ENCODE measurements around the gene SIAE. TPM values are rescaled to one million over a fixed set of nuclear protein-coding genes. Genes with fewer than 3 reads are reported as not detected.
A peak's percentile ranks its signal among the peaks of the same experiment; 100 is the strongest.

SIAE gene
- total RNA-seq, 1 donor from 2014 or later: 83.1 TPM

DNA sequence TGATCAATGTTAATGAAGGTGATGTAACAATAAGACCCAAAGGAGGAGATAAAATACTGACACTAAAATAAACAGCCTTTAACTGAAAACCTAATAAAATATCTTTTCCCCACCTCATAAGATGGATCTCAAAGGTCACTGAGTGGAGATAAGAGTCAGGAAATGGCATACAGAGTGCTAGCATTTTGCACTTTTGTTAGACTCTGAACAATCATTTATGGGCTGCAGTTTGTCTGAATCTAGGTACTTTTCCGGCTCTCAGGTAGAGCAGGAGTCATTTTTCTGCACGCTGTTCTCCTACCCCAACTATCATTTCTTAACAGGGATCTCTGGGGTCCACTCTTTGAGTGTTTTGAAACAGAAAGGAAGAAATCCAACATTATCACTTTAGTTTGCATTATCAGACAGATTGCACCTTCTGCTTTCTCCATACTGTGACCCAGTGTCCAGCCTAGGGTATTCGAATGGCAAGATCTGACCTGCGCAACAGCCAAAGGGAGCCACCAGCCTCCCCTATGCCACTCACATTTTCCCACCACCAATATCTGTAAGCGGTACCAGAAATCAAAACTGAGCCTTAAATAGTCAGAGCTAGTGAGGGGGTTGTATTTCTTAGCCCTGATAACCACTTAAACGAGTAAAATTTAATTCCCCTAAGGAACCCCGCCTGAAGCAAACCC, 863 bp downstream of the SIAE start:
- intact Hi-C loops (cut with DNase I): no loop called here
- ATAC-seq: no peak

DNA sequence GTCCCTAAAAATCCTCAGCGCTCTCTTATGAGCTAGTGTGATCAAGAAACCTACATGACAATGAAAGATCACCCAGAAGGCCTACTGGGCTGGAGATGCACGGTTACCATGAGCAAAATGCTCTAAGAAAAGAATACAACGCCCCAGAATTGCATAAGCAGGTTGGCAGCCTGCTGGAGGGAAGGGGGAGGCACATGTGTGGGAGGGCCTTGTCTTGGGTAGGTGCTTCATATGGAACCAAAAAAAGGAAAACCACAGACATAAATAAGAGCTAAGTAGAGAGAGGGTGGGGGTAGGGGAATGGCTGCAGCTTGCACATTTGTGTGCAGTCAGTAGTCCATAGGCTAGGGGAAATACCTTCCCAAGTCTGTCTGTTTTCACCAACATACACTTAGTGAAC, 2.8 kb downstream of the SIAE start:
- DNase-seq (ENCODE audit: missing footprints) (no peak), ATAC-seq (no peak)
- intact Hi-C loops (cut with DNase I): no loop called here

More for the DNA sequence above, 863 bp downstream of the SIAE start:
- DNase-seq (ENCODE audit: missing footprints): no peak

DNA sequence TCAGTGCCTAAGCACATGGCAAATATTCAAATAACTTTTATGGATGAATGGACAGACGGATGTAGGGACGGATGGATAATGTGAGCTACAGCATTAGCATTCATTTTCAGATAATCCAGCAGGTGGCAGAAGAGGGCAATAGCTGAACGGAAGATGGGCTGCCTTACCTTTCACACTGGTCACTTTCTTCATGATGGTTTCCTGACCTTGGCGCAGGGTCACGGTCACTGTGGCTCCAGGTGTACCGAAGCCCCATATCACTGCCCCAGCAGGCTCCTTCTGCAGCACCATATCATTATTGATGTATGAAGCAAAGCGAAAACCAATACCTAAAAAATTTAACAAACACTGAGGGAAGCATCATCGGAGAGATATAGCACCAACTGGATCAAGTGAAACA, 4.3 kb downstream of the SIAE start:
- ATAC-seq: no peak
- intact Hi-C loops (cut with DNase I): loop anchor here (1.0 kb wide), 2 partner anchors 94 to 168 kb away; no protein-coding TSS in a partner anchor
- DNase-seq (ENCODE audit: missing footprints): no peak

DNA sequence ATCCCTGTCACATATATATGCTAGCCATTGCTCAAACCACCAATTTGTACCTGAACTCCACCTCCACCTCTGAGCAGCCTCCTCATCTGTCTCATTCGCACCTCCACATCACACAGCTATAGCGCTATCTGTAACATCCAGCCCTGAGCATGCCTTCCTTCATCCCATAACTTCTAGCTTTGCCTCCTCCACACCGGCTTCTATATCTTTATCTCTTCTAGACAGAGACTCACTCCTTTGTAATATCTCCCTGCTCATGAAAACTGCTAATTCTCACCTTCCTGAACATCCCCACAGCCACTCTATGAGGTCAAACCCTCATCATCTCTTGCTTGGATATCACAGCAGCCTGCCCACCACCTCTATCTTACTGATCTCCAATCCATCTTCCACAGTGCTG, 5.9 kb downstream of the SIAE start:
- ATAC-seq (no peak), DNase-seq (ENCODE audit: missing footprints) (no peak)
- intact Hi-C loops (cut with DNase I): no loop called here

DNA sequence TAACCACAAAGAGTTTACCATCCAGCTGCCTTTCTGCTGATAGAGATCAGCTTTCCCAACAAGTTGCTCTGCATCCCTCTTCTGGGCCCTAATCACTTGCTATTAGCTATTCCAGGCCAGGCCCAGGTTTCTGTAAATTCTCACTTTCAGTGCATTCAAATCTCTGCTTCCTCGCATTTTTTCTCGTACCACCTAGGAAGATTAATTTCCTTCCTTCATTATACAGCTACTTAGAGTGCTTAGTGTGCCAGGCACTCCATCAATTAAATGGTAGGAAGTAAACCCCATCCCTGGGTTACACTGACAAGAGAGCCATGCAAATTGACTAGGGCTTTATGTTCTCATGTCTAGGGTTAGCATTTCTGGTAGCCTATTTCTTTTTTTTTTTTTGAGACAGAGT, 9.7 kb downstream of the SIAE start:
- intact Hi-C loops (cut with DNase I): no loop called here
- no peak for ATAC-seq
- DNase-seq (ENCODE audit: missing footprints): no peak

GRCh38 chr11:124662106-124662505, 11.4 kb downstream of the SIAE start:
- intact Hi-C loops (cut with DNase I): no loop called here
- ATAC-seq (no peak), DNase-seq (ENCODE audit: missing footprints) (no peak)

DNA sequence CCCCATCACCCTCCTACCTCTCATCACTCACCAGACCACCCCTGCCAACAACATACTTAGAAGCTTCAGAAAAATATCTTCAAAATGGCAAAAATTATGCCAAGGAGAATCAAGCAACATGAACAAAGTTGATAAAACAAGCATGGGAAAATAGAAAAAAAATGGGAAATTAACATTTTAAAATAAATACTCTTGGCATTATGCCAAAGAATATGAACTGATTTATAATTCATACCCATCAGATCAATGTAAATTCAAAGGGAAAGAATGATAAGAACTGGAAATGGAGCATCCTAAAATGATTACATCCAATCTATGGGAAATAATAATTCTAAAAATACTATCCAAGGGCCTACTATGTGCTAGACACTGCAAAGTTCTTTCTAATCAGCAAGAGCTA, 12.0 kb downstream of the SIAE start:
- intact Hi-C loops (cut with DNase I): no loop called here
- ATAC-seq (no peak), DNase-seq (ENCODE audit: missing footprints) (no peak)

DNA sequence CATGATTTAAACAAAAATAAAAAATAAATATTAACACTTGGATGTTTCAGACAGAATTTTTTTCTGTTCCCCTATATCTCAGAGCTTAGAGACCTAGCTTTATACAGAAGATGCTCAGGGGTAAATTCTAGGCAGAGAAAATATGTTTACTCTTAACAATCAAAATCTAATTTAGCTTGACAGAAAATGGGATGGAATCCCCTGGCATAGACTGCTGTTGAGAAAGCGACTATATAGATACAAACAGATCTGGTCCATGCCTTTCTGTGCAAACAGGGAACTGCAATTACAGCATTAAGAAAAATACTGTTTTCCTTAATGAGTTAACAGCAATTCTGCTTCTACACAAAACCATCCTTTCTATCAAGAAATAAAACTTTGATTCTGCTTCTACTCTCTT, 14.6 kb downstream of the SIAE start:
- ATAC-seq: no peak
- DNase-seq (ENCODE audit: missing footprints): no peak

GRCh38 chr11:124658501-124658900, 15.0 kb downstream of the SIAE start:
- intact Hi-C loops (cut with DNase I): no loop called here
- ATAC-seq (no peak), DNase-seq (ENCODE audit: missing footprints) (no peak)

More for the DNA sequence above, 14.6 kb downstream of the SIAE start:
- intact Hi-C loops (cut with DNase I): no loop called here

DNA sequence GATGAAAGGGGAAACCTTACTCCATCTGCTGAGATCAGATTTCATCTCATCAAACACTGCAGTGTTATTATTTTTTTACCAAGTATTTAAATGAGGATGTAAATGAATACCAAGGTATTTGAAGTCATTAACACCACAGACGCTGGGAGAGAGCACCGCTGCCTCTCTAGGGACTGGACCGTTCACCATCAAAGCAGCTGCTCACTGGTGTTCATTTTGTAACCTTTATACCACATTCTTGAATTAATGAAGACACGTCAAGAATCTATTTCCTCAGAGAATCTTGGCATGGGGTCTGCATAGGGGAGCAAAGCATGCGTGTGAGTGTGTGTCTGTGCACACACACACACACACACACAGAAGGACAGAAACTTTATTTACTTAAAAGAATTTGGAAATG, 15.6 kb downstream of the SIAE start:
- intact Hi-C loops (cut with DNase I): no loop called here
- ATAC-seq: no peak
- DNase-seq (ENCODE audit: missing footprints): no peak

- no peak for ATAC-seq
- intact Hi-C loops (cut with DNase I): no loop called here
- no peak for DNase-seq (ENCODE audit: missing footprints)
Observed at GRCh38 chr11:124656774-124657630, 16.5 kb downstream of the SIAE start.

DNA sequence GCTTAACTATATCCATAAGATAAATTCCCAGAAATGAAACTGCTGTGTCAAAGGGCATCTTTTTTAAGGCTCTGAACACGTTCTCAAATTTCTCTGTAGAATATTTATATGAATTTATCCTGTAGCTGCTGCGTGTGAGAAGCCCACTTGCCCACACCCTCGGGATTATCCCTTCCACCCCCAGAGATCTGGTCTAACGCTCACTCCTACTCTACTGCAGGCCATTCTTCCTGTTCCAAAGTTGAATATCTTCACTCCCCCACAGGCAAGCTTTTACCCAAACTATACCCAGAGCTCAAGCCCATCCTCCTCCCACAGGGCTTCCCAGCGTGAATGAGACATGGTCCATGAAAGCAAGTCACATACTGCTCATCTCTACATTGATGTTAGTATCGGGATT, 24.9 kb downstream of the SIAE start:
- ATAC-seq (no peak), DNase-seq (ENCODE audit: missing footprints) (no peak)
- intact Hi-C loops (cut with DNase I): no loop called here

DNA sequence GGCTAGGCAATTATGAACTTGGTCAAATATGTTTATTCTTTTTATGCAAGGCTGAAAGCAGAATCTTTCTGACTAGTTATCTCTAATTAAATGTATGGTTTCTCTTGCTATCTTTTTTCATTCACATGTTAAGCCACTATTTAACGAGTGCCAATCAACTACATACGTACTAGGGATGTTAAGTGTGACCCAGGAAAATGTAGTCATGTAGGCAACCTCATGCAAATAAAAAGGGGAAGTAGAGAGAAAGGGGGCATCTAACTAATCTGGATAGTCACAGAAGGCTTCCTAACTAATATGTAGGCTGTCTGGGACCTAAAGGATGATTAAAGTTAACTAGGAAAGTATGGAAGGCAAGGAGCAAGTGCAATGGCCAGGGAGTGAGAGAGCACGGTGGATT, 27.4 kb downstream of the SIAE start:
- intact Hi-C loops (cut with DNase I): no loop called here
- DNase-seq (ENCODE audit: missing footprints) (no peak), ATAC-seq (no peak)

DNA sequence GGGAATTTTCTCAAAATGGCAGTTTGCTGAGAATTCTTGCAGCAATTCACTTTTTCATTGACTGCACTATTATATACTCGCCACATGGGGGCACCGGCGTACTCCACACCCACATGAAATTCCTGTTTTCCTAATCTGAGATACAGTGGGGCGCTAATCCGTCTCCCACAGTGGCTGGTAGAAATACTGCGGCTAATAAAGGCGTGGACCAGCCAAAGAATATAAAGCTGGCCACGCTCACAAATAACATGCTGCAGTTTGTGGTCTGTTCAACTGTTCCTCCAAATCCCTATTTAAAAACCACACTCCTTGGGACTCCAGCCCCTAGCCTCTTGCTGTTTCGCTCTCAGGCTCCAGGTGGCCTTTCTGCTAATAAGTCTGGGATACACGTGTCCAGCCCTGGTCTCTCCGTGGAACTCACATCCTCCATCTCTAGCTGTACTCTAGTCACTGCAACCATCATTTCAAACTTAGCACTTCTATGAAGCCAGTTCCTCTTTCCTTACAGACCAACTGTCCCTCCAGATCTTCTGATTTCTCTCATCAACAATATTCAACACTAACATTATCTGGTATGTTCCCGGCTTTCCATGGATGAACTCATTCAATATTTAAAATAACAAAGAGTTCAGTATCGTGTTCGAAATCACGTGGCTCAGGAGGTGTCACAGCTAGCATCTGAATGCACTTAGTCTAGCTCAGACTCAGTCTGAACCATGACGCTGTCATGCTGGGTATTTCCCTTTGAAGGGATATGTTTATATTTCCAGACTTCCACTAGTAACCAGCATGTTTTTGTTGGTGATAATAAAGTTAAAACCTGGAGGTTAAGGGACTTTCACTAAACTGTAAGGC, 28.9 kb downstream of the SIAE start:
- intact Hi-C loops (cut with DNase I): loop anchor here (1.0 kb wide), 1 partner anchor 193 kb away; no protein-coding TSS in a partner anchor
- ATAC-seq (peak; percentile 79), DNase-seq (ENCODE audit: missing footprints) (peak; percentile 82)

- DNase-seq (ENCODE audit: missing footprints) (no peak), ATAC-seq (no peak)
- intact Hi-C loops (cut with DNase I): loop anchor here (1.0 kb wide), 1 partner anchor 193 kb away; no protein-coding TSS in a partner anchor
Observed at GRCh38 chr11:124643605-124644425, 29.7 kb downstream of the SIAE start.

DNA sequence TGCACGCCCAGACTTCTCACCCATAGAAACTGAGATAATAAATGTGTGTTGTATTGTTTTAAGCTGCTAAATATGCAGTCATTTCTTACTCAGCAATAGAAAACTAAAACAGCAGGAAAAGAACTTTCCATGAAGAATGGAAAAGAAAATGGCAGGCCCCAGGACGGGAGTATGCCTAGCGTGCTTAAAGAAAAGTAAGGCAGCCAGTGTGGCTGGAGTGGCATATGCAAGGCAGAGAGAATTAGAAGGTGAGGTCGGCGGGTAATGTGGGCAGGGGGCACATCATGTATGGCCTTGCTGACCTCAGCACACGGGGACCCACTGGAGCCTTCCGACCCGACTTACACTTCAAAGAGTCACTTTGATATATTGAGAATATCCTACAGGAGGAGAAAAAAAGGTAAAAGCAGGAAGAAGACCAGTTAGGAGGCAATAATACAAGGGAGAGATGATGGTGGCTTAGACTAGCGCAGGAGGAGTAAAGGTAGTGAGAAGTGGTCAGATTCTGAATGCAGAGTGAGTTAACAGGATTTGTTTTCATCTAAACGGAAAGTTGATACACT, 30.4 kb downstream of the SIAE start:
- ATAC-seq: no peak
- intact Hi-C loops (cut with DNase I): no loop called here
- no peak for DNase-seq (ENCODE audit: missing footprints)

- intact Hi-C loops (cut with DNase I): no loop called here
- ATAC-seq: no peak
Observed at GRCh38 chr11:124642628-124643027, 30.9 kb downstream of the SIAE start.

DNA sequence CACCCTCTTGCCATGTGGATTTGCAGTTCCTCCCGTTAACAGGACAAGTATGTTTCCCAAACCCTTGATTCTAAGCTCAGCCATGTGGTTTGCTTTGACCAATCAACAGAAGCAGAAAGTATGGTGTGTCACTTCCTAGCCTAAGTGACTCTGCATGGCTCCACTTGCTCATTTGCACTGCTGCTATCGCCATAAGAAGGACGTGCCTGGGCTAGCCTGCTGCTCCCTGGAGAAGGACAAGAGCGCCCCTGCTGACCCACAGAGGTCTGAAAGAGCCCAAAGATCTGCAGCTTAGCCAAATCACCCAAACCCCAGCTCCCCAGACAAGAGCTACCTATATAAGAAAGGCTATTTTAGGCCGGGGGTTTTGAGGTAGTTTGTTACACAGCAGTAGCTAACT, 32.9 kb downstream of the SIAE start:
- intact Hi-C loops (cut with DNase I): no loop called here
- no peak for ATAC-seq

More at GRCh38 chr11:124642628-124643027, 30.9 kb downstream of the SIAE start:
- DNase-seq (ENCODE audit: missing footprints): no peak

More for the DNA sequence above, 32.9 kb downstream of the SIAE start:
- no peak for DNase-seq (ENCODE audit: missing footprints)

Measured in Right ventricle myocardium inferior (tissue), 1 donor.